GM10847 (cell line): ENCODE data around the gene THSD7B.

Source experiments
- POLR2A ChIP-seq: IDR thresholded peaks from 2 replicates; pipeline ENCODE4 v1.6.1; 2011; ENCODE audit not compliant: insufficient read length; ENCODE audit errors: extremely low read depth

THSD7B gene

DNA sequence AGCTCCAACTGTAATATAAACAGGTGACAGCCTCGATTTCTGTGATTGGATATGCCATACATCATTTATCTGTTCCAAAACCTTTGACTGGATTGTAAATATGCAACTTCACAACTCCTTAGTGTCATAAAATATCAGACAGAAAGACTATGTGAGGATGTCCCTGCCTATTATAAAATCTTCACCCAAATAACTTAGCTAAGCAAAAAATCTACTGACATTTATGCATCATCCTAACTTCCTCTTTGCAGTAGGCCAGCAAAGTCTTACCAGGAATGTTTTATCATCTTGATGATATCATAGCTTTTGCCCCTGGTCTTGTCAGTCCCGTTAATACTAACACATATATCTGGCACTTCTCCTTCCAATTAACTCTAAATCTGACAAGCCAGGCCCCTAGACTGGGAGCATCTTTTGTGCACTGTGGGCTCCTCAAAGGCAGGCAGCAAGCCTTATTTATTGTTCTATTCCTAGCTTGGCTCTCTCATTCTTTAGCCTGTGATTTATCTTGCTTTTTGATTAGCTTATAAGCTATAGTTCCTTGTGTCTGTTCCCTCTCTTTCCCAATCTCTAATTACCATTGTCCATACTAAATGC is 842.5 kb downstream of the THSD7B start:
- TF ChIP-seq POLR2A = no peak

DNA sequence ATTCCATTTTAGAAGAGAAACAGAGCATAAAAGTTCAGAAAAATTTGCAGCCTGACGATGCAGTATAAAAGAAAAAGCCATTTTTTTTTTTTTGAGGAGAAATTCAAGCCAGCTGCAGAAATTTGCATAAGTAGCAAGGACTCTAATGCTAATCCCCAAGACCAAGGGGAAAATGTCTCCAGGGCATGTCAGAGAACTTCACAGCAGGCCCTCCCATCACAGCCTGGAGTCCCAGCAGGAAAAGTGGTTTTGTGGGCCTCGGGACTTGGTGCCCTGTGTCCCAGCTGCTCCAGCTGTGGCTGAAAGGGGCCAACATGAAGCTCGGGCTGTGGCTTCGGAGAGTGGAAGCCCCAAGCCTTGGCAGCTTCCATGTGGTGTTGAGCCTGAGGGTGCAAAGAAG is 873.6 kb downstream of the THSD7B start:
- TF ChIP-seq POLR2A = no peak

DNA sequence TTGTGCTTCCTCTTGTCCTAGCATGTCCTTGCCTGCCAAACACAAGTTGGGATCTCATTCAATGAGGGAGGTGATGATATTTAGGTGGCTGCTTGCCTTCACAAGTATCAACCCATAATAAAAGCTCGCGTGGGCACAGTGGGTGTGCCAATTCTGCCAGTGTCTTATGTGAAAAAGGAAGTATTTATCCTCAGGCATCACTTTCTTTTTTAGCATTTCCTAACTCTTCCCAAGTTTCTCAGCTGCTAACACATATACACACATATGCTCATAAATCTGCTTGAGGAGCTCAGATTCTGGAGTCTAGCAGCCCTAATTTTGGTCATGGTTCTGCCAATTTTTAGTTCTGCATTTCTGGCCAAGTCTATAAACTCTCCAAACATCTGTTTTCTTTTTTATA is 879.4 kb downstream of the THSD7B start:
- no peak for TF ChIP-seq POLR2A

DNA sequence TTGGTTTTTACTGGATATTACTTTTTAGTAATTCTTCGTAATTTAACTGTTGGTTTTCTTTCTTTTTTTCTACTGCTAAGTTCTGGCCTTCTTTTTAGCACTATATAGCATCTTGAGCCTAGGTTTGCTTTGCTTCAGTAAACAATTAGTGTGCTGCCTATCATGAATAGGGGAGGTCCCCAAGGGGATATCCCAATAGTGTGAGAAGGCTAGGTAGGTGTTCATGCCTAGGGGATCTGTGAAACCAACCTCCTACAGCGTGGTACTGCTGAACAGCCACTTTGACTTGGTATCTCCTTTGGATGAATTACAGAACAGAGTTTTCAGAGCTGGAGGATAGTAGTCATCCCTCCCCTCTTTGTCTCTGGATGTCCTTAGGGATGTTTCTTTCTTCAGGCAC is 888.7 kb downstream of the THSD7B start:
- TF ChIP-seq POLR2A = no peak

DNA sequence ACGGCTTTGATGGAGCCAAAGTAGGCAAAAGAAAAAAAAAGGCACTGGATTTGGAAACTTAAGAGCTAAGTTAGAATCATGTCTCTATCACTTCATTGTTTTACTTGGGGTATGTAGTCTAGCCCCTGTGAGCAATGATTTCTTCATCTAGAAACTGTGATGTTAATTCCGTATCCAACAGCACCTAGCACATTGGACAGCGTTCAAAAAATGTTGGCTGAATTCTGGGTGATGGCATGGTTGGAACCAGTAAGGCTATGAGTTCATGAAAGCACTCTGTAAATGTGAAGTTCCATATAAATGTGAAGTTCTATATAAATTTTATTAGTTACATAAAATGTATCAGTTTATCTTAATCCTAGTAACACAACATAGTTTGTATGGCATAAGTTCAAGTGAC is 890.5 kb downstream of the THSD7B start:
- TF ChIP-seq POLR2A = no peak

DNA sequence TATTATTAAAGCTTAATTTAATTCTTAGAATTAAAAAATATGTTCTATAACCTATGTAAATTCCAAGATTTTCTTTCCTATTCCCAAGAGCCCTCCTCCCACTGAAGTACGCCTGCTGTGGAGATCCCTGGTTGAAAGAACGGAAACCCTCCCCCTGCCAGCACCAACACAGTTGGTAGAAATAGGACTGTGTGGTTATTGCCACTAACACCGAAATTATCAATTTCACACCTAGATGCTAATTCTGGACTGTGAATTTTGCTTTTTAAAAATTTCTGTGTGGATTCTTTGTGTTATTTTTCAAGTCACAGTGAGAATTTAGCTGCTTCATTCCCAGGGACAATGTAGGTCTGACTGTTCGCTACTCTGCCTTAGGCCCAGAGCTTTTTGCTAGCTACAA is 893.1 kb downstream of the THSD7B start:
- TF ChIP-seq POLR2A = no peak

DNA sequence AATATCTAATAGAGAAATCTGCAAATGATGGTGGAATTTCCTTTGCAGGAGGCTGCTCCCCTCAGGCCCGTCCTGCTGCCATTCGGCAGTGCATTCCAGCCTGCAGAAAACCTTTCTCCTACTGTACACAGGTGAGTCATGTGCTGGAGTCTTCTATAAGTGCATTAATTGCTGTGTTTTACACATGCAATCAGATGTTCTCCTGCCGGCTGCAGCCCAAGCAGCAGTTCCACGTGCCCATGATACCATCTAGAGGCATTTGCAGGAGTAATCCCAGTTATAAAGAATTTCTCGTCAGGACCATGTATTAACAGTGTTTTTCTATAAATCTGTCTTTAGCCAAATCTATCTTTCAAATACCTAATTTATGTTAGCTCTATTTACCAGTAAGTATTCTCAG is 894.3 kb downstream of the THSD7B start:
- no peak for TF ChIP-seq POLR2A

DNA sequence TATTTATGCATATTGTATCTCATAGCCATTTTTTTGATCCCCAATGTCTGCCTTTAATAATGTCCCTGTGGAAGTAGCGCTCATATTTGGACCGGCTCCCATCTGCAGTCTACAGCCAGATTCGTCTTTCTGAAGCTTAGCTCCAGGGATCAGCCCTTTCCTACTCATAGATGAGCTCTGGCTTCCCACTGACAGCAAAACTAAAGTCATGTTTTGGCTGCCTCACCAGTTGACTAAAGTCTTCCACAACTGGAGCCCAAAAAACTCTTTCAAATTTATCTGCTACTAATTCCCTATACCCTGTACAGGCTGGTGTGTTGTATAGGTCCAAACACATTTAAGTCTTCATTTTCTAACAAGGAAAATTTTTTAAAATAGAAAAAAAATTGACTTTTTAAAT is 904.8 kb downstream of the THSD7B start:
- no peak for TF ChIP-seq POLR2A

DNA sequence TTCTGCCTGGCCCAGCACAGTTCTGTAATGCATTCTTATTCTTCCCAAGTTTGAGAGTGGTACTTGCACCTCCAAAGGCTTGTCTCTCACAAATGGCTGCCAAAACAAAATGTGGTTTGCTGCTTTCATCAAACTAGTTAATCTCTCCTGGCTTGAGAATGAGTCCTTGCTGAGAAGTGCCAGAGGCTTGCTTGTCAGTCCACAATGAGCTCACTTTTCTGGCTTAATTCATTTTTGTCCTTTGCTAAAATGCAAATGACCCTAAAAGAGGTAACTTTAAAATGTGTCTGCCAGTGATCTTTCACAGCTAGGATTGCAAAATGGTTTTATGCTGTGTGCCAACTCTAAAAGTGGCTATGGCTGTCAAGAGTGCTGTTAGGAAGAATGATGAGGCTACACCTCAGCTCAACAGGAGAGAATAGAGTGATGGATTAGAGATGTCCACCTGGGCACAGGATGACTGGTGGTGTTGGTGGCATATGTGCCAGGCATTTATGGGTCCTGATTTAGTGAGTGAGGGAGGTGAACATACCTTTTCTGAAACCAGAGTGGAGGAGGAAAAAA is 907.7 kb downstream of the THSD7B start:
- TF ChIP-seq POLR2A = no peak

DNA sequence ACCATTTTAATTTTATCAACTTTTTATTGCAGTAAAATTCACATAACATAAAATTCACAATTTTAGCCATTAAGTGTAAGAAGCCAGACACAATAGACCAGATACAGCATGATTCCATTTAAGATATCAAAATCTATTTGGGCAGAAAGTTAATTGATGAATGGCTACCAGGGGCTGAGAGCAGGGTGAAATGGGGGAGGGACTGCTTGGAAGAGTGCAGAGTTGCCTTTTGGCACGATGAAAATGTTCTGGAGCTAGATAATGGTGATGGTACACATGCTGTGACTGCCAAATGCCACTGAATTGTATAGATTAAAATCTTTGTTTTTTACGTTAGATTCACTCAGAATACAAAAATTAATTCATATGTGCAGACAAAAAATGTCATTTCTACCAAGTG is 909.6 kb downstream of the THSD7B start:
- no peak for TF ChIP-seq POLR2A

DNA sequence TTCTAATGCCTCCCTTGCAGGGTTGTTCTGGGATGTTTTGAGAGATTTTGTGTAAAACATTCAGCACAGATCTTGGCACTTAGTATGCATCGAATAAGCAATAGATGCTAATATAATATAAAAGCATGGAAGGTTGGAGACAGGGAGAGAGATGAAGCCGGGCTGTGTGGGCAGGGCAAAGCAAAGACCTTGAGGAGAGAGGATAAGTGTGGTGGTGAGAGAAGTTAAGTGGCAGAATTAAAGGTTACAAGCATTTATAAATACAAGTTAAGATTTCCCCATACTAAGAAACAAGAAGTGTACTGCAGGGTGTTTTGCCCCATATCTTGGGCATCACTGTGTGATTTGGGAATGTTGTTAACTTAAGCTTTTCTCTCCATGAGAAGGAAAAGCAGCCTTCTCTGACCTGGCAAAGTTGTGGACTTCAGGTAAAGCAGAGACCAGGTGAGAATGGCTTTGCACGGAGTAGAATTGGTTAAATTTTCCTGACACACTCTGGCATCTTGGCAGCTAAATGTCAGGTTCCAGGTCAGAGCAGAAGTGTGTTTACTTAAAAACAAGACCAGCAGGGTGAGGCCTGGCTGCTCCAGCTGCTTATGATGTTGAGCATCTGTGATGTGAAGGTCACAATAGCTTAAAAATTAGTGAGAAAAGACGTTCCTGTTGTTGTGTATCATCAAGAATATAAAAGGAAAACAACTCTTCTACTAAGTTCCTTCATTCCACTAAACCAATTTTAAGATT is 910.4 kb downstream of the THSD7B start:
- TF ChIP-seq POLR2A = no peak

DNA sequence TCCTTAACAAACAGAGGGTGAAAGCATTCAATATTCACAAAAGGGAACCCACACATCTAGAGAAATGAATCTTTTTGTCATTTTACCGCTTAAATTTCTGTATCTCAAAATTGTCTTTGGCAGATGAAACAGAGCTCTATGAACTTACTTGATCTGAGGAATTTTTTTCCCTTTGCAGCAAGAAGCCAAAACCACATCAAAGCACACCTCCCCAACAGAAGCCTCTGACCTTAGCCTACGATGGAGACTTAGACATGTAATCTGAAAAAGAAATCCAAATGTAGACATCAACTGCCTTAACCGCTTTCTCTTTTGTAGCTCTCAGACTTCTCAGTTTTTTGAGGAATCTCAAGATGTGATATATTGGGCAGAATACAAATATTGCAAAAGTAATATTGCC is 911.0 kb downstream of the THSD7B start:
- TF ChIP-seq POLR2A = no peak

DNA sequence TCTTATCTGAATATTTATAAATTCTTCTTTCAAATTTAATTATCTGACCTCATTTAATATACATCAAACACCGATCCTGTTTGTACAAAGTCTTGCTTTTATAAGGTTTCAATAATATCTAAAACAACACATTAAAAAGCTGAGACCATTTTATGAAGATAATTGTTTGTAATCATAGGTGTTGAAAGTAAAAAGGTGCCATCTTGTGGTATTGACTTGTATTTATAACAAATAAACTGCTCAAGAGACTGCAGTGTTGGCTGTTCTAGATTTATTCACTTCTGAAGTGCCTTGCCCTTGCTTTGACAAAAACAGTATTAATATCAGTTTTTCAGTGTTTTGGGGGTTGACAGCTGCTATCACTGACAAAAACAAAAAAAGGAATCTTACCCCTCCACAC is 912.1 kb downstream of the THSD7B start:
- no peak for TF ChIP-seq POLR2A

DNA sequence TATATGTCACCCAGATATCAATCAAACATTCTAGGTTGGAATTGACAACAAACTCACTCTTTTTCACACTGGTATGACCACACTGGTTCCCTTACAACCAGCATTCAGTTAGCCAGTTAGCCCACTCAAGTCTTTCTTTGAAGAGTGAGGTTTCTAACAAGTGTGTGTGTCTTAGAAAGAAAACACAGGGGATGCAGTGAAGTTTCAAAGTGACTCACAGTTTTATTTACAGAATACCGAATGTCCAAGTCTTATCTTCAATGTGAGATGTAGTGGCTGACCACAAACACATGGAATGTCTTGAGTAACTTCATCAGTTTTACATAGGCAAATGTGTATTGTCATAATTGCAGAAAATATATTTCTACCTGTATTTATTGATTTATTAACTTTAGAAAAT is 924.2 kb downstream of the THSD7B start:
- no peak for TF ChIP-seq POLR2A

DNA sequence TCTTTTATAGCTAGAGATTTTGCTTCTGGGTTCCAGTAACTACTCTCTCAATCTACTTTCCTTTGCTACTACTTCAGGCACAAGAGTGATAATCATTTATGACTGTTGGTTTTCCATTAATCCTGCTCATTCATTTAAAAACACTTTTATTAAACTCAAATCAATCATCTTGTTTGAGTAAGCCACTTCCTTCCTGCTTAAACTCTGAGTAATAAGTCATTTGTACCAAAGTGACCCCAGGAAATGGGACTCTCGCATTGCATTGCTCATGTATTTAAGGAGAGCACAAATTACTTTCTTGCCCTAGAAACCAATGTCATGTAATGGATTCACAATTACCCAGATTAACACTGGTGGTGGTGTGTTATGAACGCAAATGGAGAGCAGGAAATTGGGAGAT is 928.2 kb downstream of the THSD7B start:
- TF ChIP-seq POLR2A = no peak

DNA sequence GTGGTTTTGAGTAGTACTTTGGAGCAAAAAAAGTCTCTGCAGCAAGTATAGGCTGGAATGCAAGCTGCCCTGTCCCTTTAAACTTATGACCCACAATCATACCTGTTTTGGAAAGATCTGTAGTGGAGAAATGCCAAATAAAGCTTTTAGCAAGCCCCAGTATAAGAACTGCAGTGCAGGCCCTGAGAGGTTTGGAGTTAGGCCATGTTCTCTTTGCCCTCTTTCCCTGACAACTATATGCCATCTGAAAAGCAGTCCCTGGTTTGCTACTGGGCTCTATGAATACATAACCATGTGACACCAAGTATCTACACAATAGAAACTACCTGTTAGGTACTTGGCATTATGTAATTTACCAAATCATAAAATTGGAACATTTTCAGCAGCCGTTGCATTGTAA is 931.6 kb downstream of the THSD7B start:
- no peak for TF ChIP-seq POLR2A

DNA sequence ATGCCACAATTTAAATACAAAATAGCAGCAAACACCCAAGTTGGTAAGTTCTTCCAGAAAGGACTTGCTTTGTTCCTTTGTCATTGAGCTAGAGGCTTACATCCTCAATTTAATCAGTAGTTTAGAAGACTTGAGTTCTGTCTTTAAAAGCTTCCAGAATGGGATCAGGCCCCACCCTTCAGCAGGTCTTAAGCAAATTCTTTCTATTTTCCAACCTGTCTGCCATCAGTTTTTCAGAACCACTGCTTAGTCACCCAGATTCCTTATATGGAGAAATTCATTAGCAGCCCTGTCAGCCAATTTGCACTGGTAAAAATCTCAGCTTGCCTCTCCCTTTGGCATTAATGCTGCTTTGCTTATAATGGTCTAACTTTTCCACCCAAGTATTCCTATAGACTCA is 935.3 kb downstream of the THSD7B start:
- no peak for TF ChIP-seq POLR2A
